ENCODE results near the gene IL1A. TPM values are rescaled to one million over a fixed set of nuclear protein-coding genes. Genes with fewer than 3 reads are reported as not detected.

The IL1A gene
- total and polyA plus RNA-seq, 9 of the 15 experiments (the other 6 are each of a cell fraction or from before 2014, with no cell fraction given) = 0.03 to 0.27 (median 0.14) TPM; not detected in 2

DNA sequence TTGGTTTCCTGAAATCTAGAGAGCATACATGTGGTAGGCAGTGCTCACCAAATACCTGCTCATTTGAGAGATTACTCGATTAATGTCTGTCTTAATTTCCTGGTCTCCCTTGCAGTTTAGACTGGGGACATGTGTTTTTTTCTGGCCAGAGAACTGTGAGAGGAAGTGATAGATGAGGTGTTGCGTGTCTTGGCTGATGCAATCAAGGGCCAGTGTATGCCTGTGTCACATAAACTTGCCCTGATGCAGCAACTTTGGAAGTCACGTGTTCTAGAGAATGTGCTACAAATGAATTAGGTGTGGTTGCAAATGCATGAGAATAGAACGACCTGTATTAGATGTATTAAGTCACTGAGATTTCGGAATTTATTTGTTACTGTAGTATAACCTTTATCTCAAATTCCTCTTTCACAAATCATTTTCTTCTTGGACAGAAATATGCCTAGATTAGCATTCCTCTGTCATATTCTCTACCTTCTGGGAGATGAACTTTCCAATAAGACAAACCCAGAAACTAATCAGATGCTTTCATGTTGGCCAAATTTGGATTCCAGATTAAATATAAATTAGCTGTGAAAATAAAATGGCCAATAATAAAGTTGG is 9.9 kb upstream of the IL1A start (continued):
- TF ChIP-seq IRF2 (CRISPR knock-in tag; IDR thresholded peaks at IDR 0.05) (no peak), HOXB6 (CRISPR knock-in tag; IDR thresholded peaks at IDR 0.05; ENCODE audit: borderline replicate concordance) (0 out of 2 replicates have a peak, but pooled peaks have one; percentile 14), RB1 (IDR thresholded peaks at IDR 0.05; ENCODE audit: low read depth) (no peak), SMAD4 (CRISPR knock-in tag; conservative IDR thresholded peaks at IDR 0.05) (peak; percentile 71), TRIM24 (IDR thresholded peaks at IDR 0.05) (peak; percentile 98), GABPB1 (CRISPR knock-in tag; IDR thresholded peaks at IDR 0.05) (peak; percentile 83), CBX3 (IDR thresholded peaks at IDR 0.05; ENCODE audit: borderline replicate concordance in 1 of 2, low read length in 2 of 2) (peak in 1 of 2 experiments; percentile 96; a peak in 2 of 3 replicates), MAFF (IDR thresholded peaks at IDR 0.05; ENCODE audit: low read length) (0 out of 2 replicates have a peak, but pooled peaks have one; percentile 35), THRAP3 (IDR thresholded peaks at IDR 0.05; ENCODE audit: borderline replicate concordance) (no peak), ARID1B (IDR thresholded peaks at IDR 0.05) (peak; percentile 80), NEUROD1 (IDR thresholded peaks at IDR 0.05; ENCODE audit: borderline replicate concordance, low read depth, low read length, partially characterized antibody) (peak; percentile 86), NELFE (IDR thresholded peaks at IDR 0.05; ENCODE audit: insufficient read depth, insufficient read length) (no peak), ZNF12 (CRISPR knock-in tag; IDR thresholded peaks at IDR 0.05) (no peak), ZNF232 (CRISPR knock-in tag; IDR thresholded peaks at IDR 0.05) (no peak), BRCA1 (IDR thresholded peaks at IDR 0.05) (no peak), BRCA1 (CRISPR knock-in tag; IDR thresholded peaks at IDR 0.05) (no peak), ZNF696 (CRISPR knock-in tag; conservative IDR thresholded peaks at IDR 0.05) (no peak), FOXJ2 (tag; IDR thresholded peaks at IDR 0.05) (peak; percentile 92), ARID2 (IDR thresholded peaks at IDR 0.05) (no peak)
- TF ChIP-seq, protein P1, sequence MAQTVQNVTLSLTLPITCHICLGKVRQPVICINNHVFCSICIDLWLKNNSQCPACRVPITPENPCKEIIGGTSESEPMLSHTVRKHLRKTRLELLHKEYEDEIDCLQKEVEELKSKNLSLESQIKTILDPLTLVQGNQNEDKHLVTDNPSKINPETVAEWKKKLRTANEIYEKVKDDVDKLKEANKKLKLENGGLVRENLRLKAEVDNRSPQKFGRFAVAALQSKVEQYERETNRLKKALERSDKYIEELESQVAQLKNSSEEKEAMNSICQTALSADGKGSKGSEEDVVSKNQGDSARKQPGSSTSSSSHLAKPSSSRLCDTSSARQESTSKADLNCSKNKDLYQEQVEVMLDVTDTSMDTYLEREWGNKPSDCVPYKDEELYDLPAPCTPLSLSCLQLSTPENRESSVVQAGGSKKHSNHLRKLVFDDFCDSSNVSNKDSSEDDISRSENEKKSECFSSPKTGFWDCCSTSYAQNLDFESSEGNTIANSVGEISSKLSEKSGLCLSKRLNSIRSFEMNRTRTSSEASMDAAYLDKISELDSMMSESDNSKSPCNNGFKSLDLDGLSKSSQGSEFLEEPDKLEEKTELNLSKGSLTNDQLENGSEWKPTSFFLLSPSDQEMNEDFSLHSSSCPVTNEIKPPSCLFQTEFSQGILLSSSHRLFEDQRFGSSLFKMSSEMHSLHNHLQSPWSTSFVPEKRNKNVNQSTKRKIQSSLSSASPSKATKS (CRISPR knock-in tag; IDR thresholded peaks at IDR 0.05) = no peak
- TF ChIP-seq, protein P2, sequence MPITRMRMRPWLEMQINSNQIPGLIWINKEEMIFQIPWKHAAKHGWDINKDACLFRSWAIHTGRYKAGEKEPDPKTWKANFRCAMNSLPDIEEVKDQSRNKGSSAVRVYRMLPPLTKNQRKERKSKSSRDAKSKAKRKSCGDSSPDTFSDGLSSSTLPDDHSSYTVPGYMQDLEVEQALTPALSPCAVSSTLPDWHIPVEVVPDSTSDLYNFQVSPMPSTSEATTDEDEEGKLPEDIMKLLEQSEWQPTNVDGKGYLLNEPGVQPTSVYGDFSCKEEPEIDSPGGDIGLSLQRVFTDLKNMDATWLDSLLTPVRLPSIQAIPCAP (CRISPR knock-in tag; IDR thresholded peaks at IDR 0.05; ENCODE audit: borderline replicate concordance) = no peak
- TF ChIP-seq, protein P3, sequence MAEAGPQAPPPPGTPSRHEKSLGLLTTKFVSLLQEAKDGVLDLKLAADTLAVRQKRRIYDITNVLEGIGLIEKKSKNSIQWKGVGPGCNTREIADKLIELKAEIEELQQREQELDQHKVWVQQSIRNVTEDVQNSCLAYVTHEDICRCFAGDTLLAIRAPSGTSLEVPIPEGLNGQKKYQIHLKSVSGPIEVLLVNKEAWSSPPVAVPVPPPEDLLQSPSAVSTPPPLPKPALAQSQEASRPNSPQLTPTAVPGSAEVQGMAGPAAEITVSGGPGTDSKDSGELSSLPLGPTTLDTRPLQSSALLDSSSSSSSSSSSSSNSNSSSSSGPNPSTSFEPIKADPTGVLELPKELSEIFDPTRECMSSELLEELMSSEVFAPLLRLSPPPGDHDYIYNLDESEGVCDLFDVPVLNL (CRISPR knock-in tag; IDR thresholded peaks at IDR 0.05; ENCODE audit: low read depth) = no peak
- TF ChIP-seq, protein P4, sequence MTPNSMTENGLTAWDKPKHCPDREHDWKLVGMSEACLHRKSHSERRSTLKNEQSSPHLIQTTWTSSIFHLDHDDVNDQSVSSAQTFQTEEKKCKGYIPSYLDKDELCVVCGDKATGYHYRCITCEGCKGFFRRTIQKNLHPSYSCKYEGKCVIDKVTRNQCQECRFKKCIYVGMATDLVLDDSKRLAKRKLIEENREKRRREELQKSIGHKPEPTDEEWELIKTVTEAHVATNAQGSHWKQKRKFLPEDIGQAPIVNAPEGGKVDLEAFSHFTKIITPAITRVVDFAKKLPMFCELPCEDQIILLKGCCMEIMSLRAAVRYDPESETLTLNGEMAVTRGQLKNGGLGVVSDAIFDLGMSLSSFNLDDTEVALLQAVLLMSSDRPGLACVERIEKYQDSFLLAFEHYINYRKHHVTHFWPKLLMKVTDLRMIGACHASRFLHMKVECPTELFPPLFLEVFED (CRISPR knock-in tag; conservative IDR thresholded peaks at IDR 0.05) = no peak
- TF ChIP-seq, protein P5, sequence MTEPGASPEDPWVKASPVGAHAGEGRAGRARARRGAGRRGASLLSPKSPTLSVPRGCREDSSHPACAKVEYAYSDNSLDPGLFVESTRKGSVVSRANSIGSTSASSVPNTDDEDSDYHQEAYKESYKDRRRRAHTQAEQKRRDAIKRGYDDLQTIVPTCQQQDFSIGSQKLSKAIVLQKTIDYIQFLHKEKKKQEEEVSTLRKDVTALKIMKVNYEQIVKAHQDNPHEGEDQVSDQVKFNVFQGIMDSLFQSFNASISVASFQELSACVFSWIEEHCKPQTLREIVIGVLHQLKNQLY (CRISPR knock-in tag; conservative IDR thresholded peaks at IDR 0.05) = no peak

Measured in K562 (cell line).